EL (cell line): ENCODE data around the gene PAPPA2.

Experiments used
- DNase-seq: peaks from one replicate; pipeline ENCODE4 v3.0.0-alpha.2; 2016

The PAPPA2 gene

GRCh38 chr1:176775996-176776395 is 313.0 kb downstream of the PAPPA2 start:
- DNase-seq, result no peak

- DNase-seq, result no peak
Observed at GRCh38 chr1:176778056-176778455, 315.1 kb downstream of the PAPPA2 start.

GRCh38 chr1:176779992-176780328 is 317.0 kb downstream of the PAPPA2 start:
- DNase-seq, result no peak

GRCh38 chr1:176783309-176783708 is 320.3 kb downstream of the PAPPA2 start:
- DNase-seq, result no peak

GRCh38 chr1:176785056-176785455 is 322.1 kb downstream of the PAPPA2 start:
- no peak for DNase-seq

- DNase-seq, result no peak
Observed at GRCh38 chr1:176785791-176786190, 322.8 kb downstream of the PAPPA2 start.

GRCh38 chr1:176786274-176786673 is 323.3 kb downstream of the PAPPA2 start:
- DNase-seq, result no peak

- no peak for DNase-seq
Observed at GRCh38 chr1:176789571-176790090, 326.7 kb downstream of the PAPPA2 start.

- no peak for DNase-seq
Observed at GRCh38 chr1:176790786-176791185, 327.8 kb downstream of the PAPPA2 start.

GRCh38 chr1:176791906-176792305 is 328.9 kb downstream of the PAPPA2 start:
- no peak for DNase-seq

GRCh38 chr1:176794897-176795508 is 332.0 kb downstream of the PAPPA2 start:
- no peak for DNase-seq

- DNase-seq, result peak; percentile 20
Observed at GRCh38 chr1:176795929-176796328, 333.0 kb downstream of the PAPPA2 start.

- DNase-seq, result no peak
Observed at GRCh38 chr1:176796583-176796982, 333.6 kb downstream of the PAPPA2 start.

- no peak for DNase-seq
Observed at GRCh38 chr1:176799327-176799726, 336.4 kb downstream of the PAPPA2 start.

- DNase-seq, result no peak
Observed at GRCh38 chr1:176800978-176801513, 338.1 kb downstream of the PAPPA2 start.

- DNase-seq, result no peak
Observed at GRCh38 chr1:176801514-176802020, 338.6 kb downstream of the PAPPA2 start.

- no peak for DNase-seq
Observed at GRCh38 chr1:176802316-176802715, 339.3 kb downstream of the PAPPA2 start.

- DNase-seq, result no peak
Observed at GRCh38 chr1:176803042-176803441, 340.1 kb downstream of the PAPPA2 start.

- DNase-seq, result no peak
Observed at GRCh38 chr1:176803596-176803995, 340.6 kb downstream of the PAPPA2 start.

GRCh38 chr1:176809292-176809691 is 346.3 kb downstream of the PAPPA2 start:
- no peak for DNase-seq

GRCh38 chr1:176811511-176812288 is 348.7 kb downstream of the PAPPA2 start:
- no peak for DNase-seq

- DNase-seq, result no peak
Observed at GRCh38 chr1:176815621-176816020, 352.6 kb downstream of the PAPPA2 start.

- DNase-seq, result no peak
Observed at GRCh38 chr1:176816232-176816631, 353.3 kb downstream of the PAPPA2 start.
